A549 (cell line): ENCODE results near the gene CYP3A4.

Experiments
- CEBPB ChIP-seq, 2 experiments: fragments of >200 bp in 1 of 2; sonication (Bioruptor Twin) in 1 of 2; formaldehyde crosslinking in 1 of 2; IDR thresholded peaks; 2 replicates each; pipeline ENCODE4 v1.6.1; 2012 to 2016
- POLR2A ChIP-seq: IDR thresholded peaks from 2 replicates; pipeline ENCODE4 v1.6.1; 2012; ENCODE audit warnings: mild to moderate bottlenecking, low read length
- SREBF2 ChIP-seq: fragments of 450-650 bp; IDR thresholded peaks from 2 replicates; pipeline ENCODE4 v1.6.1; 2014; ENCODE audit warnings: mild to moderate bottlenecking, moderate library complexity
- TF ChIP-seq, protein P1 (sequence below): fragments of >200 bp; sonication (Bioruptor Twin); formaldehyde crosslinking; IDR thresholded peaks from 3 replicates; pipeline ENCODE4 v1.5.1; 2016
- TF ChIP-seq, protein P2 (sequence below): fragments of 200-600 bp; sonication (generic); IDR thresholded peaks from 2 replicates; pipeline ENCODE4 v1.6.1; 2016; ENCODE audit warnings: antibody characterized with exemption, mild to moderate bottlenecking, moderate library complexity

DNA sequence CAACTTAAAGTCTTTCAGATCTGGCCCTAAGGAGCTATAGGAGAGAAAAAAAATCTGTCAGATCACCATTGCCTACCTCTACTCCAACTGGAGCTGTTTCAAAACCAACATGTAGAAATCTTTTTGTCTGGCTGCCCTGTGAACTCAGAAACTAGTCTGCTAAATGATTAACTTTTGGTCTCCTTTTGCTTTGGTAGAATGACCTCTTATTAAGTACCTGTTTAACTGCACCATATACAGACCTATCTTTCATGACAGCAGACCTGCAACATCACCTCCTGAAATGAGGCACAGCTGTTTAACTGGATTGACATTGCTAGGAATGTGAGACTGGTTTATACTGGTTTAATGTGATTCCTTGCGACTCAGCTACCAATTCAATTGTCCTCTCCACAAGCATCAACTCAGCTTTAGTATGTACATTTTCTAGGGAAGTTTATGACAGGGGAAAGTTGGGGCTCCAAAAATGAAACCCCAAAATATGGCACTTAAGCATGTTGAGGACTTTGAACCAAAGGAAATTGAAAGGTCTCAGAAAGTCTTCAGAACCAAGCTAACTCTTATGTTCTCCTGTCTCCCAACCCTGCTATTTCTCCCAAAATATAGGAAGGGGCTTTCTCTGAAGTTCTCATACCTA, 45.7 kb upstream of the CYP3A4 start:
- TF ChIP-seq, protein P1, sequence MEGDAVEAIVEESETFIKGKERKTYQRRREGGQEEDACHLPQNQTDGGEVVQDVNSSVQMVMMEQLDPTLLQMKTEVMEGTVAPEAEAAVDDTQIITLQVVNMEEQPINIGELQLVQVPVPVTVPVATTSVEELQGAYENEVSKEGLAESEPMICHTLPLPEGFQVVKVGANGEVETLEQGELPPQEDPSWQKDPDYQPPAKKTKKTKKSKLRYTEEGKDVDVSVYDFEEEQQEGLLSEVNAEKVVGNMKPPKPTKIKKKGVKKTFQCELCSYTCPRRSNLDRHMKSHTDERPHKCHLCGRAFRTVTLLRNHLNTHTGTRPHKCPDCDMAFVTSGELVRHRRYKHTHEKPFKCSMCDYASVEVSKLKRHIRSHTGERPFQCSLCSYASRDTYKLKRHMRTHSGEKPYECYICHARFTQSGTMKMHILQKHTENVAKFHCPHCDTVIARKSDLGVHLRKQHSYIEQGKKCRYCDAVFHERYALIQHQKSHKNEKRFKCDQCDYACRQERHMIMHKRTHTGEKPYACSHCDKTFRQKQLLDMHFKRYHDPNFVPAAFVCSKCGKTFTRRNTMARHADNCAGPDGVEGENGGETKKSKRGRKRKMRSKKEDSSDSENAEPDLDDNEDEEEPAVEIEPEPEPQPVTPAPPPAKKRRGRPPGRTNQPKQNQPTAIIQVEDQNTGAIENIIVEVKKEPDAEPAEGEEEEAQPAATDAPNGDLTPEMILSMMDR, result no peak
- no peak for TF ChIP-seq POLR2A
- TF ChIP-seq, protein P2, sequence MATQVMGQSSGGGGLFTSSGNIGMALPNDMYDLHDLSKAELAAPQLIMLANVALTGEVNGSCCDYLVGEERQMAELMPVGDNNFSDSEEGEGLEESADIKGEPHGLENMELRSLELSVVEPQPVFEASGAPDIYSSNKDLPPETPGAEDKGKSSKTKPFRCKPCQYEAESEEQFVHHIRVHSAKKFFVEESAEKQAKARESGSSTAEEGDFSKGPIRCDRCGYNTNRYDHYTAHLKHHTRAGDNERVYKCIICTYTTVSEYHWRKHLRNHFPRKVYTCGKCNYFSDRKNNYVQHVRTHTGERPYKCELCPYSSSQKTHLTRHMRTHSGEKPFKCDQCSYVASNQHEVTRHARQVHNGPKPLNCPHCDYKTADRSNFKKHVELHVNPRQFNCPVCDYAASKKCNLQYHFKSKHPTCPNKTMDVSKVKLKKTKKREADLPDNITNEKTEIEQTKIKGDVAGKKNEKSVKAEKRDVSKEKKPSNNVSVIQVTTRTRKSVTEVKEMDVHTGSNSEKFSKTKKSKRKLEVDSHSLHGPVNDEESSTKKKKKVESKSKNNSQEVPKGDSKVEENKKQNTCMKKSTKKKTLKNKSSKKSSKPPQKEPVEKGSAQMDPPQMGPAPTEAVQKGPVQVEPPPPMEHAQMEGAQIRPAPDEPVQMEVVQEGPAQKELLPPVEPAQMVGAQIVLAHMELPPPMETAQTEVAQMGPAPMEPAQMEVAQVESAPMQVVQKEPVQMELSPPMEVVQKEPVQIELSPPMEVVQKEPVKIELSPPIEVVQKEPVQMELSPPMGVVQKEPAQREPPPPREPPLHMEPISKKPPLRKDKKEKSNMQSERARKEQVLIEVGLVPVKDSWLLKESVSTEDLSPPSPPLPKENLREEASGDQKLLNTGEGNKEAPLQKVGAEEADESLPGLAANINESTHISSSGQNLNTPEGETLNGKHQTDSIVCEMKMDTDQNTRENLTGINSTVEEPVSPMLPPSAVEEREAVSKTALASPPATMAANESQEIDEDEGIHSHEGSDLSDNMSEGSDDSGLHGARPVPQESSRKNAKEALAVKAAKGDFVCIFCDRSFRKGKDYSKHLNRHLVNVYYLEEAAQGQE, result no peak
- TF ChIP-seq SREBF2, result no peak
- no peak for TF ChIP-seq CEBPB (IDR thresholded peaks at IDR 0.05)
